Measurements from ENCODE around the gene PIK3R5. TPM values are rescaled to one million over a fixed set of nuclear protein-coding genes. Genes with fewer than 3 reads are reported as not detected.

The PIK3R5 gene
- total RNA-seq, 1 experiment from 2014 or later: not detected

GRCh38 chr17:8851600-8851999 is 113.9 kb downstream of the PIK3R5 start:
- BruUV-seq (replicated peaks): no TSS peak
- no peaks in the 10 kb centered on the region for H3K36me3 Mint-ChIP-seq (ENCODE audit: insufficient read depth, unreplicated experiment)
- Histone ChIP-seq H3K27me3 (replicated peaks; ENCODE audit: control insufficient read depth, insufficient read depth, low read length) (no peaks in the 10 kb centered on the region), H3K36me3 (ENCODE audit: control insufficient read depth, insufficient read depth, low read length) (no peaks in the 10 kb centered on the region), H3K4me1 (no peaks in the 10 kb centered on the region), H3K4me3 (ENCODE audit: low read depth, low read length) (no peak overlapping the region), H3K9me3 (no peaks in the 10 kb centered on the region)
- no peak for DNase-seq
- intact Hi-C loops (cut with micrococcal nuclease; ENCODE audit: unreplicated experiment): no loop called here
- no peaks in the 10 kb centered on the region for H3K27me3 Mint-ChIP-seq (ENCODE audit: insufficient read depth, unreplicated experiment)
- H3K4me3 Mint-ChIP-seq (ENCODE audit: unreplicated experiment): no peak overlapping the region
- no peaks in the 10 kb centered on the region for H3K4me1 Mint-ChIP-seq (ENCODE audit: low read depth, unreplicated experiment)
- POLR2A ChIA-PET: no interaction called here
- TF ChIP-seq CTCF (IDR thresholded peaks at IDR 0.05; ENCODE audit: insufficient read depth in 1 of 2, low read depth in 1 of 2, low read length in 1 of 2, severe bottlenecking in 1 of 2, unreplicated experiment in 1 of 2): no peak
- CTCF ChIA-PET: no interaction called here
- no peaks in the 10 kb centered on the region for H3K9me3 Mint-ChIP-seq (ENCODE audit: unreplicated experiment)
- no peak overlapping the region for H3K27ac Mint-ChIP-seq (ENCODE audit: unreplicated experiment)

GRCh38 chr17:8849311-8850041 is 116.0 kb downstream of the PIK3R5 start:
- no peak for DNase-seq
- Histone ChIP-seq H3K27me3 (replicated peaks; ENCODE audit: control insufficient read depth, insufficient read depth, low read length) (no peaks in the 10 kb centered on the region), H3K9me3 (no peaks in the 10 kb centered on the region), H3K36me3 (ENCODE audit: control insufficient read depth, insufficient read depth, low read length) (no peaks in the 10 kb centered on the region), H3K4me1 (no peaks in the 10 kb centered on the region), H3K4me3 (ENCODE audit: low read depth, low read length) (no peak overlapping the region)
- CTCF ChIA-PET: no interaction called here
- intact Hi-C loops (cut with micrococcal nuclease; ENCODE audit: unreplicated experiment): no loop called here
- no peaks in the 10 kb centered on the region for H3K36me3 Mint-ChIP-seq (ENCODE audit: insufficient read depth, unreplicated experiment)
- no peaks in the 10 kb centered on the region for H3K27me3 Mint-ChIP-seq (ENCODE audit: insufficient read depth, unreplicated experiment)
- no peak for TF ChIP-seq CTCF (IDR thresholded peaks at IDR 0.05; ENCODE audit: insufficient read depth in 1 of 2, low read depth in 1 of 2, low read length in 1 of 2, severe bottlenecking in 1 of 2, unreplicated experiment in 1 of 2)
- BruUV-seq (replicated peaks): no TSS peak
- H3K9me3 Mint-ChIP-seq (ENCODE audit: unreplicated experiment): no peaks in the 10 kb centered on the region
- no peak overlapping the region for H3K27ac Mint-ChIP-seq (ENCODE audit: unreplicated experiment)
- POLR2A ChIA-PET: no interaction called here
- H3K4me1 Mint-ChIP-seq (ENCODE audit: low read depth, unreplicated experiment): no peaks in the 10 kb centered on the region
- H3K4me3 Mint-ChIP-seq (ENCODE audit: unreplicated experiment): no peak overlapping the region

- Histone ChIP-seq H3K27me3 (replicated peaks; ENCODE audit: control insufficient read depth, insufficient read depth, low read length) (no peaks in the 10 kb centered on the region), H3K4me3 (ENCODE audit: low read depth, low read length) (no peak overlapping the region), H3K36me3 (ENCODE audit: control insufficient read depth, insufficient read depth, low read length) (no peaks in the 10 kb centered on the region), H3K9me3 (no peaks in the 10 kb centered on the region), H3K4me1 (no peaks in the 10 kb centered on the region)
- H3K27ac Mint-ChIP-seq (ENCODE audit: unreplicated experiment): no peak overlapping the region
- POLR2A ChIA-PET: no interaction called here
- no peaks in the 10 kb centered on the region for H3K27me3 Mint-ChIP-seq (ENCODE audit: insufficient read depth, unreplicated experiment)
- no peak for TF ChIP-seq CTCF (IDR thresholded peaks at IDR 0.05; ENCODE audit: insufficient read depth in 1 of 2, low read depth in 1 of 2, low read length in 1 of 2, severe bottlenecking in 1 of 2, unreplicated experiment in 1 of 2)
- H3K9me3 Mint-ChIP-seq (ENCODE audit: unreplicated experiment): no peaks in the 10 kb centered on the region
- H3K4me1 Mint-ChIP-seq (ENCODE audit: low read depth, unreplicated experiment): no peaks in the 10 kb centered on the region
- no peak for DNase-seq
- intact Hi-C loops (cut with micrococcal nuclease; ENCODE audit: unreplicated experiment): no loop called here
- no peak overlapping the region for H3K4me3 Mint-ChIP-seq (ENCODE audit: unreplicated experiment)
- H3K36me3 Mint-ChIP-seq (ENCODE audit: insufficient read depth, unreplicated experiment): no peaks in the 10 kb centered on the region
- CTCF ChIA-PET: no interaction called here
- BruUV-seq (replicated peaks): no TSS peak
Observed at GRCh38 chr17:8847891-8848290, 117.6 kb downstream of the PIK3R5 start.
